HG03039 (cell line): Measurements from ENCODE around the gene GABRG2.

ENCODE experiments used
- ATAC-seq: cut with Tn5 transposase; IDR thresholded peaks from one replicate; pipeline ENCODE4 v1.9.1; 2021; ENCODE audit warnings: mild to moderate bottlenecking, moderate library complexity; ENCODE audit not compliant: unreplicated experiment

GABRG2 gene

DNA sequence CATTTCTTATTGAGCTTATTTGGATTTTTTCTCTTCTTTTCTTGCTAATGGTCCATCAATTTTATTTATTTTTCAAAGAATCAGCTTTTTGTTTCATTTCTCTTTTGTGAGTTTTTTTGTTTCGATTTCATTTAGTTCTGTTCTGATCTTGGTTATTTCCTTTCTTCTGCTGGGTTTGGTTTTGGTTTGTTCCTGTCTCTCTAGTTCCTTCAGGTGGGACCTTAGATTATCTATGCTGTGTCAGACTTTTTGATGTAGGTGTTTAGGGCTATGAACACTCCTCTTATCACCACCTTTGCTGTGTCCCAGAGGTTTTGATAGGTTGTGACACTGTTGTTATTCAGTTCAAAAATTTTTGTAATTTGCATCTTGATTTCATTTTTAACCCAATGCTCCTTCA lies 119.8 kb downstream of the GABRG2 start:
- ATAC-seq, result no peak

DNA sequence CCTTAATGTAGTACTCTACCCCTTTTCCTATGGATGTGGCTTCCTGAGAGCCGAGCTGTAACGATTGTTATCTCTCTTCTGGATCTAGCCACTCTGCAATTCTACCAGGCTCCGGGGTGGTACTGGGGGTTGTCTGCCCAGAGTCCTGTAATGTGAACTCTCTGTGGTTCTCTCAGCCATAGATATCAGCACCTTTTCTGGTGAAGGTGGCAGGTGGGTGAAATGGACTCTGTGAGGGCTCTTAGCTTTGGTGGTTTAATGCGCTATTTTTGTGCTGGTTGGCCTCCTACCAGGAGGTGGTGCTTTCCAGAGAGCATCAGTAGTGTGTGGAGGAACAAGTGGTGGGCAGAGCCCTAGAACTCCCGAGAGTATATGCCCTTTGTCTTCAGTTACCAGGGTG lies 122.1 kb downstream of the GABRG2 start:
- no peak for ATAC-seq

DNA sequence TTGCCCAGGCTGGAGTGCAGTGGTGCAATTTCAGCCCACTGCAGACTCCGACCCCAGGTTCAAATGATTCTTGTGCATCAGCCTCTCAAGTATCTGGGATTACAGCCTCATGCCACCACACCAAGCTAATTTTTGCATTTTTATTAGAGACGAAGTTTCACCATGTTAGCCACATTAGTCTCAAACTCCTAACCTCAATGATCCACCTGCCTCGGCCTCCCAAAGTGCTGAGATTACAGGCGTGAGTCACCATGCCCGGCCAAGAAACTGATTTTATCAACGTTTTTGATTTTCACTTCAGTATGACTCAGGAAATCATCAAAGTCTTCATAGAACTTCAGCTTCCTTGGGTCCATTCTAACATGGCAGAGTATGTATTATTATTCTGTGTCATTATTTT lies 125.4 kb downstream of the GABRG2 start:
- no peak for ATAC-seq

DNA sequence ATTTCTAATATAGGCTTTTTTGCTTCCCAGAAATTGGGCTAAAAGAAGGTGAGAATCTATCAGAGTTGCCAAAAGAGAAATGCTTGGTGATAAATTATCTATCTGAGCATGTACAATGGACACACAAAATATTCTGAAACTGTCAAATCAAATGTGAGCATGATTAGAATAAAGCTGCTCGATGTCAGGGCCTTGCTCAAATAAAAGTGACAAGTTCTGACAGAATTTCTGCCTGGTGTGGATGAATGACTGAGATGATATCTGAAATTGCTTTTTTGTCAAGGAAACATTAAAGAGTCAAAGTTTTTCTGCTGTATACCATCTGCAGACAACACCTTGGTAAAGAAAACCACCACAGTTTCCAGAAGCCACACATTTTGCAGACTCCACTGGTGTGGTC lies 128.8 kb downstream of the GABRG2 start:
- no peak for ATAC-seq

DNA sequence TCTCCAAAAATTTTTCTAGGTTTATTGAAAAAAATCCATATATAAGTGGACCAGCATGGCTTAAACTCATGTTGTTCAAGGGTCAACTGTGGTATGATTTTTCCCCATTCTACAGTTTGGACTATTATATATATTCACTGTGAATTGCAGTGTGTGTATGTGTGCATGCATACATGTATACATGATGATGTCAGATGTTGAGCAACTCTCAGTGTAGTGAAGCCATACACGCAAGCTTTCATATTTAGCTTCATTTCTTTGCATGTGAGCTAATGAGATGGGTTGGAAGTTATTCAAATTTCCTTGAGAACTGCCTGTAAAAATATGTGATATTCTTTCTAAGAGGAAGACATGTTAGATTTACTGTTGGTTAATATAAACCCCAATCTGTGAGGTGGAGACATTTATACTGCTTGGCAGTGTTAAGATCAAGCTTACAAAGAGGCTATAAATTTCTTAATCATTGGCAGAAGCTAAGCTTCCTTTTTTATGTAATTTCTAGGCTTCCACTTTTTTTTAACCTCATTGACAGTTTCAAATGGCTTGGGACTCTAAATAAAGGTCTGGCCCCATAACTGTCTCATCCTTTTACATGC lies 134.8 kb downstream of the GABRG2 start:
- no peak for ATAC-seq
